CD14-positive monocyte (primary cell): ENCODE measurements around the gene CGRRF1. TPM values are rescaled to one million over a fixed set of nuclear protein-coding genes. Genes with fewer than 3 reads are reported as not detected.

Experiments used
- DNase-seq, 3 donors: peaks; one replicate each; pipeline ENCODE4 v3.0.0-alpha.2; 2011 to 2022
- H2AFZ ChIP-seq: 2 replicates; pipeline ENCODE4 v1.6.0; 2012; ENCODE audit warnings: mild to moderate bottlenecking, low read depth, low read length, inconsistent platforms; ENCODE audit not compliant: insufficient read depth, poor library complexity, severe bottlenecking
- H3K27ac ChIP-seq, 2 donors: 1 replicate in 1 of 2; 2 replicates in 1 of 2; pipeline ENCODE4 v1.5.1; 2012 to 2013; ENCODE audit warnings: low read length in 2 of 2, control low read depth in 1 of 2, inconsistent platforms in 1 of 2, low read depth in 1 of 2, mild to moderate bottlenecking in 1 of 2
- H3K27me3 ChIP-seq, 2 donors: one replicate each; pipeline versions ENCODE4 v1.6.0 to v1.6.1; 2011 to 2013; ENCODE audit warnings: low read length in 2 of 2; ENCODE audit not compliant: control insufficient read depth in 2 of 2, insufficient read depth in 2 of 2
- H3K36me3 ChIP-seq, 2 donors: replicated peaks in 1 of 2; 1 replicate in 1 of 2; 2 replicates in 1 of 2; pipeline versions ENCODE4 v1.5.1 to v1.6.1; 2012 to 2013; ENCODE audit warnings: low read length in 2 of 2, control low read depth in 1 of 2, inconsistent platforms in 1 of 2, mild to moderate bottlenecking in 1 of 2; ENCODE audit not compliant: insufficient read depth in 2 of 2, control insufficient read depth in 1 of 2
- H3K4me1 ChIP-seq, 2 donors: 1 replicate in 1 of 2; 2 replicates in 1 of 2; pipeline versions ENCODE4 v1.5.1 to v1.6.1; 2012 to 2013; ENCODE audit warnings: low read length in 2 of 2, control low read depth in 1 of 2, inconsistent platforms in 1 of 2, mild to moderate bottlenecking in 1 of 2, moderate library complexity in 1 of 2; ENCODE audit not compliant: insufficient read depth in 2 of 2, control insufficient read depth in 1 of 2
- H3K4me2 ChIP-seq: replicated peaks from 2 replicates; pipeline ENCODE3; 2012; ENCODE audit warnings: low read length, moderate library complexity, mild to moderate bottlenecking; ENCODE audit not compliant: poor library complexity, severe bottlenecking; ENCODE audit errors: extremely low read depth
- H3K4me3 ChIP-seq, 3 experiments: fragments of 200-600 bp in 1 of 3; sonication (generic) in 1 of 3; replicated peaks in 1 of 3; 1 replicate in 2 of 3; 2 replicates in 1 of 3; pipeline ENCODE4 v1.5.1; 2011 to 2013; ENCODE audit warnings: low read length in 3 of 3, mild to moderate bottlenecking in 3 of 3, control low read depth in 2 of 3, low read depth in 2 of 3, inconsistent platforms in 1 of 3, moderate library complexity in 1 of 3
- H3K79me2 ChIP-seq: 2 replicates; pipeline ENCODE4 v1.6.0; 2012; ENCODE audit warnings: mild to moderate bottlenecking, control low read depth, inconsistent platforms, low read length, moderate library complexity; ENCODE audit not compliant: insufficient read depth
- H3K9ac ChIP-seq: 2 replicates; pipeline ENCODE4 v1.6.0; 2017; ENCODE audit warnings: low read length, mild to moderate bottlenecking; ENCODE audit not compliant: insufficient read depth, poor library complexity, severe bottlenecking
- H3K9me3 ChIP-seq, 2 donors: replicated peaks in 1 of 2; 1 replicate in 1 of 2; 2 replicates in 1 of 2; pipeline versions ENCODE4 v1.5.1 to v1.6.1; 2012 to 2013; ENCODE audit warnings: low read length in 2 of 2, control low read depth in 1 of 2; ENCODE audit not compliant: control insufficient read depth in 1 of 2, insufficient read depth in 1 of 2
- H4K20me1 ChIP-seq: 2 replicates; pipeline ENCODE4 v1.6.0; 2012; ENCODE audit warnings: mild to moderate bottlenecking, low read length, control low read depth, moderate library complexity; ENCODE audit not compliant: insufficient read depth
- H3K27ac Mint-ChIP-seq, 7 donors: one replicate each; pipeline ENCODE4 v1.8.0; 2020; ENCODE audit warnings: mild to moderate bottlenecking in 7 of 7, mixed read lengths in 7 of 7, moderate library complexity in 6 of 7, inconsistent platforms in 2 of 7
- H3K27me3 Mint-ChIP-seq, 3 donors: one replicate each; pipeline ENCODE4 v1.8.0; 2021 to 2022; ENCODE audit warnings: low read depth in 3 of 3, mild to moderate bottlenecking in 3 of 3, mixed read lengths in 3 of 3, moderate library complexity in 3 of 3, inconsistent platforms in 1 of 3
- H3K36me3 Mint-ChIP-seq, 2 donors: one replicate each; pipeline ENCODE4 v1.8.0; 2020; ENCODE audit warnings: mixed read lengths in 2 of 2, inconsistent platforms in 1 of 2, mild to moderate bottlenecking in 1 of 2
- H3K4me1 Mint-ChIP-seq: one replicate; pipeline ENCODE4 v1.8.0; 2020; ENCODE audit warnings: mild to moderate bottlenecking, mixed read lengths
- H3K4me3 Mint-ChIP-seq, 2 donors: one replicate each; pipeline ENCODE4 v1.8.0; 2020; ENCODE audit warnings: mild to moderate bottlenecking in 2 of 2, mixed read lengths in 2 of 2, moderate library complexity in 1 of 2
- H3K9me3 Mint-ChIP-seq, 7 donors: one replicate each; pipeline ENCODE4 v1.8.0; 2020 to 2022; ENCODE audit warnings: mixed read lengths in 7 of 7, mild to moderate bottlenecking in 6 of 7, moderate library complexity in 6 of 7, inconsistent platforms in 2 of 7
- WGBS: methylation state at CpG from one replicate; pipeline ENCODE4 v1.1.5; 2013; ENCODE audit warnings: missing lambda C conversion rate; ENCODE audit not compliant: insufficient coverage; 5-methylcytosine and 5-hydroxymethylcytosine counted together
- intact Hi-C, 2 donors: fragments of 100-400 bp; cut with micrococcal nuclease; formaldehyde crosslinking; loops; one replicate each; pipeline versions ENCODE4 v1.15.0 to v1.15.1; 2023
- polyA plus RNA-seq, 3 donors: library from polyadenylated mRNA; depleted of rRNA in 1 of 3; unstranded in 2 of 3; stranded (reverse) in 1 of 3; fragments of 300-500 nt in 2 of 3; fragments of >200 nt in 1 of 3; fragmentation: Illumina TruSeq in 2 of 3; gene quantifications; 1 replicate in 2 of 3; 2 replicates in 1 of 3; pipeline ENCODE4 v1.2.3, GENCODE V29; 2012 to 2021
- TF ChIP-seq, protein P1 (sequence below): fragments of 200-600 bp; IDR thresholded peaks from one replicate; pipeline ENCODE4 v1.8.0; 2022; ENCODE audit warnings: antibody characterized with exemption, mild to moderate bottlenecking

Gene CGRRF1
- polyA plus RNA-seq, 3 donors: 5.8 to 19.4 (median 18.6) TPM

DNA sequence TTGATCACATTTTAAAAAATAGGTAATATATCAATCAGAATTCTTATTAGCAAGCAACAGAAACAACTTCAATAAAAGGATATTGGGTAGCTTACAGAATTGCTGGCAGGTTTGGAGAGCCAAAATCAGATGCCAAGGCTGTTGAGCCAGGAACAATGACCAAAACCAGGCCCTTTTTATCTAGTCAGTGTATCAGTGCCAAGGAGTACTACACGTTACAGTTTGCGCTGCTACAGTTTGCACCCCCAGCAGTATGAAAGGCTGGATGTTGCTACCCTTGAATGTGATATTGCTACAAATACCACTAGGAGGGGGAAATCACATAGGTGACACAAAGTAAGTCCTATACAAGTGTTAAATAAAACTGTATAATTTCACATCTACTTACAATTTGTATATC lies 19.3 kb downstream of the CGRRF1 start:
- Histone ChIP-seq H2AFZ (no peak overlapping the region), H3K36me3 (peaks cover 32 to 61% of the 10 kb centered on the region in 2 donors), H3K27me3 (no peaks in the 10 kb centered on the region), H4K20me1 (no peaks in the 10 kb centered on the region), H3K9ac (no peak overlapping the region), H3K4me3 (no peak overlapping the region), H3K27ac (no peak overlapping the region), H3K4me2 (no peak overlapping the region), H3K79me2 (no peaks in the 10 kb centered on the region), H3K9me3 (no peaks in the 10 kb centered on the region), H3K4me1 (no peaks in the 10 kb centered on the region)
- WGBS: no CpG with 5 or more reads among the region's 2 CpGs
- DNase-seq: no peak
- H3K36me3 Mint-ChIP-seq: peaks cover 34% of the 10 kb centered on the region in 2 donors
- H3K4me1 Mint-ChIP-seq: no peaks in the 10 kb centered on the region
- no peaks in the 10 kb centered on the region for H3K27me3 Mint-ChIP-seq
- intact Hi-C loops: no loop called here
- H3K9me3 Mint-ChIP-seq: no peaks in the 10 kb centered on the region
- H3K27ac Mint-ChIP-seq: no peak overlapping the region
- no peak overlapping the region for H3K4me3 Mint-ChIP-seq
- TF ChIP-seq, protein P1, sequence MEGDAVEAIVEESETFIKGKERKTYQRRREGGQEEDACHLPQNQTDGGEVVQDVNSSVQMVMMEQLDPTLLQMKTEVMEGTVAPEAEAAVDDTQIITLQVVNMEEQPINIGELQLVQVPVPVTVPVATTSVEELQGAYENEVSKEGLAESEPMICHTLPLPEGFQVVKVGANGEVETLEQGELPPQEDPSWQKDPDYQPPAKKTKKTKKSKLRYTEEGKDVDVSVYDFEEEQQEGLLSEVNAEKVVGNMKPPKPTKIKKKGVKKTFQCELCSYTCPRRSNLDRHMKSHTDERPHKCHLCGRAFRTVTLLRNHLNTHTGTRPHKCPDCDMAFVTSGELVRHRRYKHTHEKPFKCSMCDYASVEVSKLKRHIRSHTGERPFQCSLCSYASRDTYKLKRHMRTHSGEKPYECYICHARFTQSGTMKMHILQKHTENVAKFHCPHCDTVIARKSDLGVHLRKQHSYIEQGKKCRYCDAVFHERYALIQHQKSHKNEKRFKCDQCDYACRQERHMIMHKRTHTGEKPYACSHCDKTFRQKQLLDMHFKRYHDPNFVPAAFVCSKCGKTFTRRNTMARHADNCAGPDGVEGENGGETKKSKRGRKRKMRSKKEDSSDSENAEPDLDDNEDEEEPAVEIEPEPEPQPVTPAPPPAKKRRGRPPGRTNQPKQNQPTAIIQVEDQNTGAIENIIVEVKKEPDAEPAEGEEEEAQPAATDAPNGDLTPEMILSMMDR: no peak

GRCh38 chr14:54529811-54530210 lies 20.1 kb downstream of the CGRRF1 start:
- no peak for DNase-seq
- Mint-ChIP-seq H3K4me1 (no peaks in the 10 kb centered on the region), H3K27me3 (no peaks in the 10 kb centered on the region), H3K27ac (no peak overlapping the region), H3K9me3 (no peaks in the 10 kb centered on the region), H3K36me3 (peaks cover 30 to 31% of the 10 kb centered on the region in 2 donors), H3K4me3 (no peak overlapping the region)
- Histone ChIP-seq H3K36me3 (peaks cover 28 to 57% of the 10 kb centered on the region in 2 donors), H3K79me2 (no peaks in the 10 kb centered on the region), H3K4me1 (no peaks in the 10 kb centered on the region), H3K9ac (no peak overlapping the region), H3K4me2 (no peak overlapping the region), H2AFZ (no peak overlapping the region), H4K20me1 (no peaks in the 10 kb centered on the region), H3K9me3 (no peaks in the 10 kb centered on the region), H3K4me3 (no peak overlapping the region), H3K27ac (no peak overlapping the region), H3K27me3 (no peaks in the 10 kb centered on the region)
- no CpG with 5 or more reads among the region's 1 CpG for WGBS
- intact Hi-C loops: no loop called here
- TF ChIP-seq, protein P1: no peak
